GM19468 (cell line): Measurements from ENCODE around the gene SPATA6.
"Not testable (repeated sequence)": the region's sequence is repeated elsewhere in the genome, so short reads cannot be mapped to it uniquely, and the experiment has no call there.

ENCODE experiments used
- ATAC-seq: cut with Tn5 transposase; IDR thresholded peaks from one replicate; pipeline ENCODE4 v1.9.1; 2021; ENCODE audit warnings: mild to moderate bottlenecking, moderate library complexity, moderate number of reproducible peaks; ENCODE audit not compliant: unreplicated experiment; ENCODE audit errors: extremely low read depth

The SPATA6 gene

DNA sequence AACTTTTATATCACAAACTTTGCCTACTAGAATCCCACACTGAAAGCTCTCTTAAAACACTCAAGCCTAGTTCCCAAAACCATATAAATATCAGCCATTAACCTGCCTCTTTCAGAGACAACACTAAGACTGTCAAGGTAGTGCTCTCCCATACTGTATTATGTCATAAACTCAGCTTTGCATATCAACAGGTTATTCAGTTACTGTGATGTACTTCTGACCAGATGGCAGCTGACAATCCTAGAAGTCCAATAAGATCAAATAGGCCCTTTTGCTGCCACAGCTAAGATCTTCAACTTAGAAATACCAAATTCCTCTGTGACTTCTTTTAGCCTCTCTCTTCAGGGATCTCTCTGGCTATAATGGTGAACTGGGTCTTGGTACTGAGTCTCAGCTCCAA lies 97.2 kb downstream of the SPATA6 start:
- ATAC-seq: no peak

- ATAC-seq: no peak
Observed at GRCh38 chr1:48371598-48371997, 100.4 kb downstream of the SPATA6 start.

DNA sequence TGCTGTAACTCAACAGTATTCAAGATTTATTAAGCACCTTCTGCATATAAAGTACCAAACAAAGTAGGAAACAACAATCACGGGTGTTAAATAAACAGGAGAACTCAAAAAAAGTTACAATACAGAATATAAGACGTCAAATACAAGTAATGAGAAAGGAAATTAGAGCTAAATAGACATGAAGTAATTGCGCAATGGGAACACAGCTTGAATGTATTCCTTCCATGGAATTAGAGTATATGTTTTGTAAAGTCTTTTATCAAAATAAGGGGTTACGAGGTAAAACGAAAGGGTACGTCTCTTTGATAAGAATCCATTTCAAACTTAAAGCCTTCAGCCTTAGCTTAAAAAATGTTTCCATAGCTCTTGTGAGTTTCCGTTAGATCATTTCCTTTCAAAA lies 109.1 kb downstream of the SPATA6 start:
- no peak for ATAC-seq

DNA sequence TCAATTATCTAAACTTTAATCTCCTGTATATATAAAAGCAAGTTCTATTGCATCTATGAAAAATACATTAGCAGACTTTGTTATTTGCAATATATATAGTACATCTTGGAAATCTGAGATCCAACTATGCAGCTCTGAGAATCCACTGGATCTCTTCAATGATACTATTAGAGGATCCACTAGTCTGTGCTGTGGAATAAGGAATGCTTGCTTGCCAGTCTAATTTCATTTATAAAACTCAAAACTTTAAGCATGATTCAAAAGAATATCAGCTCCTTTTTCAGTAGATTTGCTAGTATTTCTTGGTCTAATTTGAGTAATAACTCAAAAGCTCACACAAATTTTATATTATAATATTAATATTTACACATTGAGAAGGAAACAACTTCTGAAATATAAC lies 115.1 kb downstream of the SPATA6 start:
- ATAC-seq: no peak

GRCh38 chr1:48344373-48344772 lies 127.6 kb downstream of the SPATA6 start:
- ATAC-seq: no peak

- no peak for ATAC-seq
Observed at GRCh38 chr1:48341221-48341620, 130.8 kb downstream of the SPATA6 start.

GRCh38 chr1:48338257-48338656 lies 133.7 kb downstream of the SPATA6 start:
- ATAC-seq: no peak

GRCh38 chr1:48333316-48333715 lies 138.7 kb downstream of the SPATA6 start:
- ATAC-seq: no peak

DNA sequence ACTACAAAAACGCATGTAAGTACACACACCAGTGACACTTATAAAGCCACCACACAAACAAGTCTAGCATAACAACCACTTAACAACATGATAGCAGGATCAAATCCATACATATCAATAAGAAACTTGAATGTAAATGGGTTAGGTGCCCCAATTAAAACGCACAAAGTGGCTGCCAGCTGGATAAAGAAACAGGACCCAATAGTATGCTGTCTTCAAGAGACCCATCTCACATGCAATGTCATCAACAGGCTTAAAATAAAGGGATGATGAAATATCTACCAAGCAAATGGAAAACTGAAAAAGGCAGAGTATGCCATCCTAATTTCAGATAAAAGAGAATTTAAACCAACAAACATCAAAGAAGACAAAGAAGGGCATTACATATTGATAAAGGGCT lies 139.9 kb downstream of the SPATA6 start:
- no peak for ATAC-seq

DNA sequence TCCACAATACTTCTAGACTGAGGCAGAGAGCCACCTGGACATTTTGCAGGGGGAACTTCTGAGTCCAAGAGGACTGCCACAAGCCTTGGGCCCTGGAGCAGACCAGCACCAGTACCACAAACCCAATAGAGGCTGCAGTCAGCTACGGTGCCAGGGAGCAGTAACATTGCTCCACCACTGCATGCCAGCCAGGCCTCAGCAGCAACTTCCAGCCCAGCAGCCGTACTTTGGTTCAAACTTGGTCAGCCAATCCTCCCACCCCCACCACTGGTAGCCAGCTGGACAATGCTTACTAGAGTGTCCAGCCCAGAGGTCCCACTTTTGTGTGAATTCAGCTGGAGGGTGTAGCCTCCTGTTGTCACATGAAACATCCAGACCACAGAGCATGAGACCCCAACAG lies 142.1 kb downstream of the SPATA6 start:
- ATAC-seq: no peak

GRCh38 chr1:48329486-48329885 lies 142.5 kb downstream of the SPATA6 start:
- no peak for ATAC-seq

DNA sequence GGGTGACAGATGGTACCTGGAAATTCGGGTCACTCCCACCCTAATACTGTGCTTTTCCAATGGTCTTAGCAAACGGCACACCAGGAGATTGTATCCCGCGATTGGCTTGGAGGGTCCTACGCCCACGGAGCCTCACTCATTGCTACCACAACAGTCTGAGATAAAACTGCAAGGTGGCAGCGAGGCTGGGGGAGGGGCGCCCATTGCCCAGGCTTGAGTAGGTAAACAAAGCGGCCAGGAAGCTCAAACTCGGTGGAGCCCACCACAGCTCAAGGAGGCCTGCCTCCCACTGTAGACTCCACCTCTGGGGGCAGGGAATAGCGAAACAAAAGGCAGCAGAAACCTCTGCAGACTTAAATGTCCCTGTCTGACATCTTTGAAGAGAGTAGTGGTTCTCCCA lies 160.2 kb downstream of the SPATA6 start:
- not testable (repeated sequence) for ATAC-seq

DNA sequence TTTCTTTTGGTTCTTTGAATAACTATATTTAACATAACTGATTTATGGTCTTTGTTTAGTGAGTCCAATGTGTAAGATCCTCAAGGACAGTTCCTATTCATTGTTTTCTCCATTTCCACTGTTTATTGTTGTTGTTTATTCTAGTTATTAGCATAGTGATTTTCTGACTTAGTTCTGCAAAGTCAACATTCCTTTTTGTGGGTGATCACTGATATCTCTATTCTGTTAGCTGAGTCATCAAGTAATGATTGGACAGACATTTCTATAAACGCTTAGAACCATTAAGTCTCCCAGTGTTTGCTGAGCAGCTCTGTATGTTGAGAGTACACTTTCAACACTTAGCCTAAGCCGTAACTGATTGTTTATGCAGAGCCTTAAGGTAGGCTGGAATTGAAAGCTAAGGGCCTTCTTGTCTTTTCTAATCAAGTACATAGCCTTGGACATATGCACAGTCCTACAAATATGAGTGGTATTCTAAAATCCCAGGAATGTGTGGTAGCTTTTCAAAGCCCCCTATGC lies 162.4 kb downstream of the SPATA6 start:
- no peak for ATAC-seq

DNA sequence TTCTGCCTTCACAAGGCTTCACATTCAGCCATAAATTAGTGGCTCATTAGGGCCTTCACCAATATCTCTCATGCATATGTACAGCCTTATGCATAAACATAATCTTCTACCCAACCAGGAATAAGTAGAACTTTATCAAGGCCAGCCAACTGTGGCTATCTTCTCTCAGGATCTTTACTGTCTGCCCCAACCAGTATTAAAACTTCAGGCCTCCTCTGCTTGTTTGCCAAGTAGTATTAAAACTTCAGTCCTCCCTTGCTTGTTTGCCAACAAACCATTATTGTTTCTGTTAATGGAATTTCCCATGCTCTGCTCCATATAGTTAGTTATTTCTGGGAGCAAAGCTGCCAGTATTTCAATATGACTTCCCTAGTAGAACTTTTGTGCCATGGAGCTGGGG lies 169.4 kb downstream of the SPATA6 start:
- no peak for ATAC-seq

DNA sequence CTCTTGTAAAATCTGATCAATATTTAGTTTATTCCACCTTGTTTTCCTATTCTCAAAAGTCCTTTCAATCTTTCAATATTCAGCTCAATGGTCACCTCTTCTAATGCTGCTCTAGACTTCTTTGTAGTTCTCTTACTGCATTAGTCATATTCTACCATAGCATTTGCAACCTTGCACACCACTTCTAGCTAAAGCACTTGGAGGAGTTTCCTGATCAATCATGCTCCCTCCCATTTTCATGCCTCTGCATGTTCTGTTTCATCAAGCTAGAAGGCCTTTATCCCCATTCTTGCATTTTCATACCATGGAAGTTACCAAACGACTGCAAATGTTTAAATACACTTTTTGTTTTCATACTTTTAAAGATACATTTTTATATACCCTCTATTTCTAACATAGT lies 177.3 kb downstream of the SPATA6 start:
- ATAC-seq: no peak

DNA sequence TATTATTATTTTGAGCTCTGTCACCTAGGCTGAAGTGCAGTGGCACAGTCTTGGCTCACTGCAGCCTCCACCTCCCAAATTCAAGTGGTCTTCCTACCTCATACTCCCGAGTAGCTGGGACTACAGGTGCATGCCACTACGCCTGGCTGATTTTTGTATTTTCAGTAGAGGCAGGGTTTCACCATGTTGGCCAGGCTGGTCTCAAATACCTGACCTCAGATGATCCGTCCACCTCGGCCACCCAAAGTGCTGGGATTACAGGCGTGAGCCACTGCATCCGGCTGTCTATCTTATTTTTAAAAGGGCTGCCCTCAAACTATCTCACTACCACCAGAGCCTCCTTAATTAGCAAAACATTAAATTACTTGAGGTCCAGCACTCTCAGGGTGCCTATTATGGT lies 177.9 kb downstream of the SPATA6 start:
- not testable (repeated sequence) for ATAC-seq

DNA sequence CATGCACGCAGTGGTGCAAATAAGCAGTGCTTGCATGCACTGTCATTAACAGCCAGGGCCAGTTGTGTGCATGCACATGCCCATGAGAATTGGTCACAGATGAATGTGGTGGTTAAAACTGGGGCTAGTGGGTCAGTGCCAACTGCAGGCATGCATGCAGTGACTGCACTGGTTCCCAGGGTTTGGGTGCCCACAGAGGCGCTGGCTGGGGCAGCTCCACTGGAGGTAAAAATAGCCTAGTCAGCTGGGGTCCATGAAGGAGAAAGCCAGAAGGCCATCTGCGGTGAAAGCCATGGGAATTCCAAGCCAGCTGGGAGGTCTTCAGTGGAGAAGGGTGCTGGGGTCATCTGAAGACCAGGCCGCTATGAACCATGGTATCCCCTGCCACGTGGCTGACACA lies 179.3 kb downstream of the SPATA6 start:
- no peak for ATAC-seq

GRCh38 chr1:48291421-48291820 lies 180.6 kb downstream of the SPATA6 start:
- no peak for ATAC-seq

GRCh38 chr1:48285525-48285924 lies 186.5 kb downstream of the SPATA6 start:
- ATAC-seq: no peak

GRCh38 chr1:48284696-48285420 lies 187.1 kb downstream of the SPATA6 start:
- ATAC-seq: not testable (repeated sequence)

DNA sequence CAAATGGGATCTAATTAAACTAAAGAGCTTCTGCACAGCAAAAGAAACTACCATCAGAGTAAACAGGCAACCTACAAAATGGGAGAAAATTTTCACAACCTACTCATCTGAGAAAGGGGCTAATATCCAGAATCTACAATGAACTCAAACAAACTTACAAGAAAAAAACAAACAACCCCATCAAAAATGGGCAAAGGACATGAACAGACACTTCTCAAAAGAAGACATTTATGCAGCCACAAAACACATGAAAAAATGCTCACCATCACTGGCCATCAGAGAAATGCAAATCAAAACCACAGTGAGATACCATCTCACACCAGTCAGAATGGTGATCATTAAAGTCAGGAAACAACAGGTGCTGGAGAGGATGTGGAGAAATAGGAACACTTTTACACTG lies 189.7 kb downstream of the SPATA6 start:
- not testable (repeated sequence) for ATAC-seq

DNA sequence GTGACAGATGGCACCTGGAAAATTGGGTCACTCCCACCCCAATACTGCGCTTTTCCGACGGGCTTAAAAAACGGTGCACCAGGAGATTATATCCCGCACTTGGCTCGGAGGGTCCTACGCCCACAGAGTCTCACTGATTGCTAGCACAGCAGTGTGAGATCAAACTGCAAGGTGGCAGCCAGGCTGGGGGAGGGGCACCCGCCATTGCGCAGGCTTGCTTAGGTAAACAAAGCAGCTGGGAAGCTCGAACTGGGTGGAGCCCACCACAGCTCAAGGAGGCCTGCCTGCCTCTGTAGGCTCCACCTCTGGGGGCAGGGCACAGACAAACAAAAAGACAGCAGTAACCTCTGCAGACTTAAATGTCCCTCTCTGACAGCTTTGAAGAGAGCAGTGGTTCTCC lies 194.6 kb downstream of the SPATA6 start:
- ATAC-seq: not testable (repeated sequence)
